ENCODE data around the gene HEATR1. TPM values are rescaled to one million over a fixed set of nuclear protein-coding genes. Genes with fewer than 3 reads are reported as not detected.
"Not testable (repeated sequence)": the region's sequence is repeated elsewhere in the genome, so short reads cannot be mapped to it uniquely, and the experiment has no call there.

HEATR1 gene
- total RNA-seq, 1 experiment from 2014 or later = 42.8 TPM

DNA sequence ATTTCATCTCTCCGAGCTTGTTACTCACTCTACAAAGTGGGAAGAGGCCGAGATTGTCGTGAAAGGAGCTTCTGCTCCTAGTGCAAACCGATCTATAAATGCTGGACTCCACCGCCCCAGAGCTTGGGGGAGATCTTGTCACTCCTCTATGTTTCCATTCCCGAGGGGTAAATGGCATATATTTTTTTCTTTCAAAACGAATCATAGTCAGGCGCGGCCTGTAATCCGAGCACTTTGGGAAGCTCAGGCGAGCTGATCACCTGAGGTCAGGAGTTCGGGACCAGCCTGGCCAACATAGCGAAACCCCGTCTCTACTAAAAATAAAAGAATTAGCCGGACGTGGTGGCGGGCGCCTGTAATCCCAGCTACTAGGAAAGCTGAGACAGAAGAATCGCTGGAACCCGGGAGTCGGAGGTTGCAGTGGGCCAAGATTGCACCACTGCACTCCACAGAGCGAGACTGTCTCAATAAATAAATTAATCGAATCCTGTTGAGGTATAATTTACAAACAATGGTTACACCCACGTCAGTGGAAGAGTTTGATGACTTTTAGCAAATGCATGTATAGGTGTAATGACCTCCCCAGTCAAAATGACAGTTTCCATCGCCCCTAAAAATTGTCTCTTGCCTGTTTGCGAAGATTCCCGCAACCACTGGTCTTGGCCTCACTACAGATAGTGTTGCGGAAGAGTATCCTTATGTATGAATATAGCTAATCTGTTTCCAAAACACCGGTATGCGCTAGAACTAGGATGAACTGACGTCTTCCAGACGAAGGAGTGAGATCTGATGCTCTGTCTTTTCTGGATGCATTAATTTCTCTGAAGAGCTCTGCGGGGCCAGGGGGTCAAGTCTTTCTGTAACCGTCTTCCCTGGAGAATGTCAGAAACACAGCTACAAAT is 840 bp upstream of the HEATR1 start:
- no peak for DNase-seq (ENCODE audit: low read depth)

DNA sequence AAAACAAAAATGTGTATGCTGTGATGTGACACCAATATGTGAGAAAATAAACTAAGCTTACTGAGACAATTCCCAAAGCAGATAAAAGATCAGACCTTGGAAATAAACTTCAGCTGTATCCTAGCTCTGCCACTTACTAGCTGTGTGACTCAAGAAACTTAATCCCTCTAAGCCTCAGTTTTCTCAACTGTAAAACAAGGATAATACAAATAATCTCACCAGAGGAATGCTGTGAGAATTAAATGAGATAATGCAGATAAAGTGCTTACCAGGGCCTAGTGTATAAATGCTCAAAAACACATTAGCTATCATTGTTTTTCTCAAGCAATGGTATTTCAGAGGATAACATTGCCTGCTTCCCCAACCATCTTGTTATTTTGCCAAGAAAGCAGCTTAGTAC is 2.1 kb downstream of the HEATR1 start:
- no peak for DNase-seq (ENCODE audit: low read depth)

DNA sequence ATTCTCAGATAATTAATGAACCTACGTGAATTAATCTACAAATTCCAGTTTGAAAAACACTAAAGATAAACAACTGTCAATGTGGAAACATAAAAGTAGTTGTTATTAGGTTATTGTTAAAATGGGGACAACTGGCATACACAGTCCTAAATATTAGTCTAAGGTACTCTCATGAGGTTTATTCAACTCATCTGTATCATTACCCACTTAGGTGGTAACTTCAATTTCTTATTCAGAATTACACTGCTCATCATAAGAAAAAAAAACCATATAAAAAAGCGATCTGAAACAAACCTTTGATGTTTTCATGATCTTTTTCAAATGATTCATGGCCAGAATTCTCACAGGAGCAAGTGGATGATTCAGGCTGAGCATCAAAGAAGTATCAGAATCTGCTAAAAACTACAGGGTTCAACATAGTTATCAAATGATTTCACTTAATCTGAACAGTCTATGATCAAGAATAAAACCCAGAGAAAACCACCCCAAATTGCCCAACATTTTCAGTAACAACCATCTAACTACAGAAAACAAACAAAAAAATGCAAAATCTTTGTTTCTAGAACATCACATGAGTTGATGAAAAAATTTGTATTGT is 13.7 kb downstream of the HEATR1 start:
- no peak for DNase-seq (ENCODE audit: low read depth)

DNA sequence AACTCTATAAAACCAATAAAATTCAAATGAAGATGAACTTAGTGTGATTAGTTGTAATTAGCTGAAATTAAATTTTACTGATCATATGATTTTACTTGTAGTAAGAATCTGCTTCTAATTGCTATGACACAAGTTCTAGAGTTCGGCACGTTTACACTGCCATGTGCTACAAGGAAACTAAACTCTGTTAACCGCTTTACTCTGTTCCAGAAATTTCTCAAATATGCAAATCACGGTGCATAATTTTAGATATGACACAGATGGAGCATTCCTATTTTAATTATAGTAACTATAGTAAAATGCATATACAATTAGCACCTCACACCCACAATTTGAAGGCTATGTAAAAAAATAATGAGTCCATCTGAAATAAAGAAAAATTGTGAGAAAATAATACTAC is 14.8 kb downstream of the HEATR1 start:
- no peak for DNase-seq (ENCODE audit: low read depth)

DNA sequence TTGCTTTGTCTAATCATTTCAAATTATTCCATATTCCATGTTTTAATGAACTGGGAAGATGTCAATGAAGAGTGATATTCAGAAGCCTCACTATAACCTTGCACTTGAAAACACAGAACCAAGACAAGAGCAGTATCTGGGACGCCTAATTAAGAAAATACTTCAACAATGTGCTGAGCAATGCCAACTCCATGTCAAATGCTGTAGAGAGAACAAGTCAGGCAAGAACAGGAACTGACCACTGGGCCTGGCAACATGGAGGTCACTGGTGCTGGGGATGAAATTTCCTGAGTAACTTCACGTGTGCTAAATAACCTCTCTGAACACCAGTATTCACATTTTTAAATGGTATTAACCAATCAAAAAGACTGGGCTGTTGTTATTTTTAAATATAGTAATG is 22.8 kb downstream of the HEATR1 start:
- no peak for DNase-seq (ENCODE audit: low read depth)

DNA sequence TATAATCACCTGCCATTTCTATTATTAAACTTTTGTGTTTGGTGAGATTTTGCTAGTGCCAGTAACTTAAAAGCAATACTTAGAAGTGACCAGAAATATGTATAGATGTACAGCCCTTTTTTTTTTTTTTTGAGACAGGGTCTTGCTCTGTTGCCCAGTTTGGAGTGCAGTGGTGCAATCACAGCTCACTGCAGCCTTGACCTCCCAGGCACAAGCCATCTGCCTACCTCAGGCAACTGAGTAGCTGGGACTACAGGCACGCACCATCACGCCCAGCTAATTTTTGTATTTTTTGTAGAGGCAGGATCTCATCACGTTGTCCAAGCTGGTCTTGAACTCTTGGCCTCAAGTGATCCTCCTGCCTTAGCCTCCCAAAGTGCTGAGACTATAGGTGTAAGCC is 23.9 kb downstream of the HEATR1 start:
- not testable (repeated sequence) for DNase-seq (ENCODE audit: low read depth)

DNA sequence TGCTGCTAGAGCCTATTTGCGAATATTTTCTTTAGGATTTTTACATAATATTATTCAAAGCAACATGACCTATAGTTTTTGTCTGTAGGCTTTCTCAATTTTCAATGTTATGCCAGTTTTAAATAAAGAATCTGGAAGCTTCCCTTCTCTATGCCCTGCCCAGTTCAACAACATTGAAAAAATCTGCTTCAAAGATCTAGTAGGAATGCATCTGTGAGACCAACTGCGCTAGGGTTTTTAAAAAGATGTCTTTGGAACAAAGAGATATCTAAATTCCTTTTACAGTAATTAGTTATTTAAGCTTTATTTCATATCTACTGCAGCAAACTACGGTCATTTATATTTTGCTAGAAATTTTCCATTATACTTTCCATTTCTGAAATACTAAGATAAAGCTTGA is 25.7 kb downstream of the HEATR1 start:
- no peak for DNase-seq (ENCODE audit: low read depth)

DNA sequence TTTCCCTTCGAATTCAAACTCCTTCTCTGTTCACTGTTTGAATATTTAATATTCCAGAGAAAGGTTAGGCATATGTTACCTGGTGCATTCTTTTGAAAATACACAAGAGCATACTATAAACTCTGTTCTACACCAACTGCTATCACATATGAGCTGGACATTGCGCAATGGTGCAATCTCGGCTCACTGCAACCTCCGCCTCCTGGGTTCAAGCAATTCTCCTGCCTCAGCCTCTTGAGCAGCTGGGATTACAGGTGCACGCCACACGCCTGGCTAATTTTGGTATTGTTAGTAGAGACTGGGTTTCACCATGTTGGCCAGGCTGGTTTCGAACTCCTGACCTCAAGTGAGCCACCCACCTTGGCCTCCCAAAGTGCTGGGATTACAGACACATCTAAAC is 27.3 kb downstream of the HEATR1 start:
- not testable (repeated sequence) for DNase-seq (ENCODE audit: low read depth)

DNA sequence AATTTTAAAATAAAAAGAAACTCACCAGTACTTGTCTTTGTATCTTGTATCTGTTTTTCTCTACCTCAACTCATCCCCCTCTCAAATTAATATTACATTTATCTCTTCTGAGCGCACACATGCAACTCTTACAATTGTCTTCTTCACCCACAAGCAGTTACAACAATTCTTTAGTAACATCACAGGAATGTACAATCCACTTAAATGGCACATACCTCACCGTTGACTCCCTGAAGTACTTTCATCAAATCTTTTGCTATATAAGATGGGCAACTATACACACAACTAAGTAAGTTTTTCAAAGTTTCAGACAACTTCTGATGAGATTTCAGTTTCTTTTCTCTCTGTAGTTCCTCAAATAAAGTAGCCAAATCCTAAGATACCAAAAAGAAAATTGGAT is 28.3 kb downstream of the HEATR1 start:
- DNase-seq (ENCODE audit: low read depth) = no peak

DNA sequence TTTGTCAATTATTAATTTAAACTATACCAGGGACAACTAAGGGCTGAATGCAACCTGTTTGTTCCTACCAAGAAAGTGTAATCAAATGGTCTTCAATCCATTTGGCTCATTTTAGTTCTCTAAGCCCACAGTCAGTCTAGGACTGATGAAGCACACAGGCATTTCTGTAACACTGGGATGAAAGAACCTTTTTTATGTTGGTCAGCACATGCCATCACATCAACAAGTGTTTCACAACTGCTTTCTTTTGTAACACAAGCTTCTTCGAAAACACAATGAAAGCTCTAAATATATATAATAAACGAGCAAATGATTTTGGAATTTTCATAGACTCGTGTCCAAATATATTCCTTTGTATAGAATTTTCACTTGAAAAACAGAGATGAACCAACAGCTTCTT is 28.8 kb downstream of the HEATR1 start:
- no peak for DNase-seq (ENCODE audit: low read depth)

DNA sequence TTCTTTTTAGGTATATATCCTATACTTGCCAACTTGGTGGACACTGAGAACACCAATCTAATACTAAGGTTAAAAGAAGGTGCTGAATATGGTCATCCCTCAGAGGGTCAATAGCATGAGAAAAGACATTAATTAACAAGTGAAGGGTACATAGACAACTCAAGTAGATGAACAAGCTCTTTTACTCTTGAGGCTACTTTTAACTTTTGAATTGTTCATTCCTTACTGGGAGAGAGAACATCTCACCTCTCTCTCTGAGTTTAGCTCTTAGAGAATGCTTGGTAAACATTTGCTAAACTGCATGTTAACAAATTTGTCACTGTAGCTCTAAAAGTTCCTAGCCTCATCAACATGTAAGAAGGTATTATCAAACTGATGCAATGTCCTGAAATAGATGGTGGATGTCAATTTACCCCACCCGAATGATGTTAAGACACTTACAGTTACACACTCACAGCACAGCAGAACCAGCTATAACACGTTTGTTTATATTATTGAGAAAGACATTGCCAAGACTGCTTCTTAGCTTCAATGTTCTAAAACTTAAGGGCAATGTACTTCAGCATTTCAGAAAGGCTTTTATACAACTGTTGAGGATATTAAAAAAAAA is 35.9 kb downstream of the HEATR1 start:
- no peak for DNase-seq (ENCODE audit: low read depth)

DNA sequence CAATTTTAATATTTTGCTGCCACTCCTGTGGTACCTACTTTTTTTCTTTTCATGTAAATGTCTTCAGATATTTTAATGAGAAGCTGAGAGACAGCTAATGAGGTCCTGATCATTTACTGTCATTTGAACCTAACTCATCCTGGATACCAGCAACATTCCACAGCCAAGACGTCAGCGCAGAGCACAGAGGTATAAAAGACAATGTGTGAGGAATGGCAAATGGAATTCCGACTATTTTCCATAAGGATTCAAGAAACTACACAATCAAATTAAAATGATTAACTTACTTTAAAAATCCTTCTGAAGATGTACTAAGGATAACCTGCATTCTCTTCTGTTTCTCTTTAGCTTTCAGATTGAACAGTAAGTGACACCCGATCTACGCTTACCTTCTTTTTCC is 38.8 kb downstream of the HEATR1 start:
- DNase-seq (ENCODE audit: low read depth) = no peak

DNA sequence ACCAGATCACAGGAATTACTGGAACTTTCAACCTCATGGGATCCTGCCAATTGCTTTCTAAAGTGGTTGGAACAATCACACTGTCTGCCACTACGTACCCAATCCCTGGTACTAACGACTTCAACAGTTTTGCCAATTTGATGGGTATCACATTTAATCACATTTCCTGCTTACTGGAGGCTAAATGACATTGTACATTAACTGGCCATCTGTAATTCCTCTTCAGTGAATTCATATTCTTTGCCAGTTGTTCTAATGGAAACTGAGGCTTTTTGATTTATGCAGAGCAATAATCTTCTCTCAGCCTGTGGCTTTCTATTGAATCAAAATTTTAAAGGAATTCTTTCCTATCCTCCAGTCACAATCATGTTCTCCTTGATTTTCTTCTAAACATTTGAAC is 42.3 kb downstream of the HEATR1 start:
- DNase-seq (ENCODE audit: low read depth) = no peak

DNA sequence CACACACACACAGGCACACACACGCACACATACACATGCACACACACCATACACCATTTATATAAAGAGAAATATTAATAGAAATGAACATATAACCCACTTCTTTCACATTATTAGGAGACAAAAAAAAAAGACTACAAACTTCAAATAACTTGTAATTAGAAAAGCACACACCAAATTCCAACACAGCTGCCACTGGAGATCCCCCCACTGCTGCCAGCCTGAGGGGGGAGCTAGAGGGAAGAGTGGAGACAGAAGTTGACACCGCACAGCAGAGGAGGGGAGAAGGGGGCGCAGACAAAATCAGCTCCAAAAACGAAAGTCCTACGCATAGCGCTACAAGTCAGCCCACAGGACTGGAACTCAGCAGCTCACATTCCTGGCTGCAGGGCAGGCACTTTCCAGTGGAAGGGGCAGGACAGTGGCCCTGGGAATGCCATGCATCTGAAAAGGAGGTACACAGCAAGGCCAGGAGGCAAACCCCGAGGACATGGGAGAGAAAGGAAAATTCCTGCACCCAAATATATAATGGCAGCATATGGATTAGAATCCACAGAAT is 44.0 kb downstream of the HEATR1 start:
- DNase-seq (ENCODE audit: low read depth) = no peak

DNA sequence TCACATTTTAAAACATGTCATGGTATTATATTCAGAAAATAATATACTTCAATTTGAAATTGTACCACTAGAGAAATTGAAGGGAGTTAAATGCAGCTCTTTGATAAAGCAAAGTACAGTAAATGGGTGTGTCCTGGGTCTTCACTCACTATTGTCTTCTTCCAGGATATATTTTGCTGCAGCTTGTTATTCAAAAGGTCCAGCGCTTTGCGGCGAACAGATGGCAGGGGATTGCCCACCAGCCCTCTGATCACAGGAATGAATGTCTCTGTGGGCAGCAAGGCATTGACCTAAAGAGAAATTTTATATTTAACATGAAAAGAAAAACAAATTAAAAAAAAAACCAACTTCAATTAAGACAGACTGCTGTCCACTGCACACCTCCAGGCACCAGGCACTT is 45.5 kb downstream of the HEATR1 start:
- DNase-seq (ENCODE audit: low read depth) = no peak

DNA sequence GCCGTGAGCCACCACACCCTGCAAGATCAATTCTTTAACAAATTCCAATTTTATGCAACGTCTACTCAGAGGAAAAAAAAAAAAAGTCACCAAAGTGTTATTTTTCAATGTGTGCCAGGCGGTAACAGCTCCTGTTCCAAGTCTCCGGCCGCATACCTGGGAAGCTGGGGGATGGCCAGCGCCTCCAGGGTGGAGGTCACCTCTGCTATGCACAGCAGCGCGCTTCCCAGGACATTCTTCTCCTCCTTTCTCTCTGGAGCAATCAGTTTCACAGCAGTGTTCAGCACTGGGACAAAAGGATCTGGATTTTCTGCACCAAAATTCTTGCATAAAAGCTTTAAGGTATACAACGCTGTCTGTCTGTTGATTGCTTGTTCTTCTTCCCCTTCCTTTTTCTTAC is 46.2 kb downstream of the HEATR1 start:
- DNase-seq (ENCODE audit: low read depth) = no peak

DNA sequence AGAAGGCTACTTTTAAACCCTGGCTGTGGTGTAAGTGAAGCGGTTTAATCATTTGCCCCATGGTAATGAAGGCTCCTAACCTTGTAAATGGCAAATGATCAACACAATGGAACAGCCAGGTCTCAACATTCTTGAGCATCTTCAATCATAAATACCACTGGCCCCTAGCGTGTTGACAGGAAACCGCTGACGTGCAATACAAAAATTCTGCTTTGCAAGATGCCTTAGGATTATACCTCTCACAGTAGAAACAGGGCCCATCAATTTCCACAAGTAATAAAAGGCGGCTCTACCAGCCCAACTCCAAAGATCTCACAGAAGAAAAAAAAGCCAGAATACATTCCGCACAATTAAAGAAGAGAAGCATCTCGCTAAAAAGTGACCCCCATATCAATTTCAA is 47.7 kb downstream of the HEATR1 start:
- DNase-seq (ENCODE audit: low read depth) = no peak

DNA sequence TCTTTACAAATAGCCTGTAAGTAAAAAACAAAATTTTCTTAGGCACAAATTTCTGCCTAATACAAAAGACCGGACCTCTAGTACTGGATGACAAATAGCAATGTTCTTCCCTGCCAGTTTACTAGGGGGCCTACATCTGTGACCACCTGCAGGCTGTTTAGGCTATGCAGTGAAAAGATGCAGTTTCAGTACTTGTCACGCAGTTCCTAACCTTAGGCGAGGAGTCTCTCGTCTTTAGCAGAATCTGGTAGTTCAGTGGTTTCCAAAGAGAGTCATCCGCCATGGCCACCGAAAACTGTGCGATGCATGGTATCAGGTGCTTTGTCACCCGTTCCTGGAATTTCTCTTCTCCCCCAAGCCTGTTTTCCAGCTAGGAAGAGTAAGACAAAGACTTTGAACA is 50.9 kb downstream of the HEATR1 start:
- DNase-seq (ENCODE audit: low read depth) = no peak

DNA sequence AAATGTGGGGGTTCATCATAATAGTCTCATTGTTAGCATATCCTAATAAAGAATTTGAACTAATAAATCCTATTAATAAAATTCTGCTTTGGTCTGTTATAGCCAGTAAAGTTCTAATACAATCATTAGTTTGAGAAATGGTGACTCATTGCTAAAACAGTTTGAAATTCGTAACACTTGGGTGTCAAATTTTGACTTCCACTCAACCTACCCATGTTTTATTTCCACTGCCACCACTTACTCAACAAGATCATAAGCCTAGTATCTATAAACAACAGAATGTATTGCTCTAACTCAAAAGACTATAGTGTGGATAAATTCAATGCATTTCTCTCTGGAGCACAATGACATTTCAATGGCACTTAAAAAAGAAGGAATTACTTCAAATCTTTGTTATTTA is 51.4 kb downstream of the HEATR1 start:
- DNase-seq (ENCODE audit: low read depth) = no peak

DNA sequence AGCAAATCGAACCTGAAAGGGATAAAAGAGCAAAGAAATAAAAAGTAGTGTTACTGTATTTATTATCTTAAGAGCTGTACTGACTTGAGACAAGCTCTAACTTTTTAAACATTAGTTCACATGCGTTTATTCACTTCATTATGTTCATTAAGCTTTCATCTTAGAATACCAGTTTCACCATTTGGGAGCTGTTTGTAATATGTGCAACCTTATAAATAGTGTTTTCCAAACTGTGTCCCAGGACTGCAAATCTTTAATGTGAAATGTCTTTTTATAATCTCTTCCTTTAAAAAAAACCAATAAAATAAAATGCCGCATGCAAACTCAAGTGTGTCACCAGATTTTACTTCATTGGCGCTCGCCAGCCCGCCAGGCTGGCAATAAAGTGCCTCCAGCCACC is 52.2 kb downstream of the HEATR1 start:
- DNase-seq (ENCODE audit: low read depth) = no peak

DNA sequence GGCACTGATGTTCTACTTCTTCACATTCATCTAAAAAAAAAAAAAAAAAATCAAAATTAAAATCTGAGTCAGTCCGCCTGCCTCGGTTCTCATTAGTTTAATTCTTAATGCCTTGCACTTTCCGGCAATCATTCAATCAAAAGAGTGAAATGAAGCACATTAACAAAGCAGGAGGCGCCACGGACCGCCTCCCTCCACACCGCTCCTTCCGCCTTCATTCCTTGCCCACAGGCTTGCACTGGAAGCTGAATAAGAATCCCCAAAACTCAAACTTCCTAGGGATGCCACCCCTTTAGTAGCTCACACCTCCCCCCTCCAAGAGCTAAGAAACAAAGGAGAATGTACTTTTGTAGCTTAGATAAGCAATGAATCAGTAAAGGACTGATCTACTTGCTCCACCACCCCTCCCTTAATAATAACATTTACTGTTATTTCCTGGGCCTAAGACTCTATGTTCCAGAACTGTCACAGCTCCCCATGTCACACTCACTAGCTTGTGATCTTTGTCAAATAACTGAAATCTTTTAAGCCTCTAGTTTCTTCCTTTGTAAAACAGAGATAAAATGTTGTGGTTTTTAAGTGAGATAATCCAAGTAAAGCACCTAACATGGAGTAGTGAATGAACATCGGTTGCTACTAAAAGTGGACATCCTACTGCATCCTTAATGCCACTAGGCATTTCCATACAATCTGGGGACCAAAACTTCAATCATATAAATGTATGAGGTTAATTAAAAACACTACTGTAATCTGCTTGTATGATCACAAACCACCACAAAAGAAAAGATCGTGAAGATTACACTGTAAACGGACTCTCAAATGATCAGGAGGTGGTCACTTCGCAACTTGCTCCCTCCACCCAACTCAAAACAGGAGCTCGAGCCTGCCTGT is 53.1 kb downstream of the HEATR1 start:
- no peak for DNase-seq (ENCODE audit: low read depth)

All from HT1080 (cell line).